GM12873 (cell line): ENCODE results near the gene CCNK.

Experiments
- CTCF ChIP-seq: IDR thresholded peaks from 2 replicates; pipeline ENCODE4 v1.5.1; 2012; ENCODE audit warnings: low read depth, mild to moderate bottlenecking, moderate library complexity, low read length, control low read depth; ENCODE audit not compliant: insufficient read depth; ENCODE audit errors: missing control alignments

Gene CCNK

GRCh38 chr14:99459481-99460100 lies 21.6 kb upstream of the CCNK start:
- TF ChIP-seq CTCF = no peak

- TF ChIP-seq CTCF = no peak
Measured at GRCh38 chr14:99460793-99461192, 20.4 kb upstream of the CCNK start.

- TF ChIP-seq CTCF = no peak
Measured at GRCh38 chr14:99461411-99462085, 19.7 kb upstream of the CCNK start.

- no peak for TF ChIP-seq CTCF
Measured at GRCh38 chr14:99462210-99462609, 19.0 kb upstream of the CCNK start.

- no peak for TF ChIP-seq CTCF
Measured at GRCh38 chr14:99463974-99464373, 17.2 kb upstream of the CCNK start.

GRCh38 chr14:99465288-99465687 lies 15.9 kb upstream of the CCNK start:
- no peak for TF ChIP-seq CTCF

GRCh38 chr14:99466758-99467157 lies 14.5 kb upstream of the CCNK start:
- no peak for TF ChIP-seq CTCF
